Inferior parietal cortex (tissue), 1 donor: Measurements from ENCODE around the gene ZNF555.

Source experiments
- DNase-seq: peaks from one replicate; pipeline ENCODE4 v3.0.0-alpha.2; 2016; ENCODE audit errors: extremely low spot score

ZNF555 gene

GRCh38 chr19:2824129-2824528, 17.1 kb upstream of the ZNF555 start:
- no peak for DNase-seq

- no peak for DNase-seq
Observed at GRCh38 chr19:2827022-2827421, 14.3 kb upstream of the ZNF555 start.

- no peak for DNase-seq
Observed at GRCh38 chr19:2827840-2828489, 13.3 kb upstream of the ZNF555 start.

DNA sequence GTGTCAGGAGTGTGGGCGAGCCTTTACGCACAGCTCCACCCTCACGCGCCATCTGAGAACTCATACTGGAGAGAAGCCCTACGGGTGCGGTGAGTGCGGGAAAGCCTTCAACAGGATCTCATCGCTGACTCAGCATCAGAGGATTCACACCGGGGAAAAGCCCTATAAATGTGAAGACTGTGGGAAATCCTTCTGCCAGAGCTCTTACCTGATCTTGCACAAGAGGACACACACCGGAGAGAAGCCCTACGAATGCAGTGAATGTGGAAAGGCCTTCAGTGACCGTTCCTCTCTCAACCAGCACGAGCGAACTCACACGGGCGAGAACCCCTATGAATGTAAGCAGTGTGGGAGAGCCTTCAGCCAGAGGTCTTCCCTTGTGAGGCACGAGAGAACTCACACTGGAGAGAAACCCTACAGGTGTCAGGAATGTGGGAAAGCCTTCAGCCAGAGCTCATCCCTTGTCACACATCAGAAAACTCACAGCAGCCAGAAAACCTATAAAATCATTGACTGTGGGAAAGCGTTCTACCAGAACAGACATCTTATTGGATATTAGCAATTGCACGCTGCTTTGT, 6.9 kb upstream of the ZNF555 start:
- no peak for DNase-seq

- DNase-seq = no peak
Observed at GRCh38 chr19:2837430-2837829, 3.8 kb upstream of the ZNF555 start.

DNA sequence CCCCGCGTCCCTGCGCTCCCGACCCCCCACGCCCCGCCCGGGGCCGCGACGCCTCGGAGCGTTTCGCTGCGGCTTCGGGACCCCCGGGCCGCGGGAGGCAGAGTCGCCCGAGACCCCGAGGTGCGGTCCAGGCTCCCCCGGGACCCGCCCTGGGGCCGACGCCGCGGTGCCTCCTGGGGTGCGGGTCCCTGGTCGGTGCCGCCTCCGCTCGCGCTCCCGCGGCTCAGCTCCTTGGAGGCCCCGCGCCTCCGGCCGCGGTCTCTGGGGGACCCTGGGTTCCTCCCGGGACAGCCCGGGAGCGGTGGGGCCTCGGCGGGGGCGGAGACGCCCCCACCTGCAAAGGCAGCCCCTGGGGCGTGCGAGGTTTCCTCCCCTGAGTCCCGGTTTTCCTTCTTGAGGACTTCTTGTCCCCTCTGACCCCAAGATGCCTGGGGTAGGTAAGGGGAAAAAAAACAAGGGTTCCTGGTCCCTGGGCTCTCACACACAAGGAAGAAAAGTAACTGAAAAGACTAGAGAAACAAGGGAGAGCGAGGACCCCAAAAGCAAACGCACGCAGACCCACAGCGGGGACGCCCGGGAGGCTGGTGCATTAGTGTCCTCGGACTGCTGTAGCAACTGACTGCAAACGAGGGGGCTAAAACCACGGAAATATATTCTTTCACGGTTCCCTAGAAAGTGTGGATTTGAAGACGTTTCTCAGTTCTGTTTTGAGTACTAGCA, 740 bp downstream of the ZNF555 start:
- no peak for DNase-seq

DNA sequence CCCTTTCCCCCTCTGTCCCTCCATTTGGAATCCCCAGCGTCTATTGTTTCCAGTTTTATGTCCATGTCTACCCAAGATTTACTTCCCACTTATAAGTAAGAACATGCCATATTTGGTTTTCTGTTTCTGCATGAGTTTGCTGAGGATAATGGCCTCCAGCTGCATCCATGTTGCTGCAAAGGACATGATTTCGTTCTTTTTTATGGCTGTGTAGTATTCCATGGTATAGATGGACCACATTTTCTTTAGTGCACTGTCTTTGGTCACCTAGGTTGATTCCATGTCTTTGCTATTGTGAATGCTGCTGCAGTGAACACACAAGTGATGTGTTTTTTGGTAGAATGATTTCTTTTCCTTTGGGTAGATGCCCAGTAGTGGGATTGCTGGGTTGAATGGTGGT, 3.8 kb downstream of the ZNF555 start:
- no peak for DNase-seq

DNA sequence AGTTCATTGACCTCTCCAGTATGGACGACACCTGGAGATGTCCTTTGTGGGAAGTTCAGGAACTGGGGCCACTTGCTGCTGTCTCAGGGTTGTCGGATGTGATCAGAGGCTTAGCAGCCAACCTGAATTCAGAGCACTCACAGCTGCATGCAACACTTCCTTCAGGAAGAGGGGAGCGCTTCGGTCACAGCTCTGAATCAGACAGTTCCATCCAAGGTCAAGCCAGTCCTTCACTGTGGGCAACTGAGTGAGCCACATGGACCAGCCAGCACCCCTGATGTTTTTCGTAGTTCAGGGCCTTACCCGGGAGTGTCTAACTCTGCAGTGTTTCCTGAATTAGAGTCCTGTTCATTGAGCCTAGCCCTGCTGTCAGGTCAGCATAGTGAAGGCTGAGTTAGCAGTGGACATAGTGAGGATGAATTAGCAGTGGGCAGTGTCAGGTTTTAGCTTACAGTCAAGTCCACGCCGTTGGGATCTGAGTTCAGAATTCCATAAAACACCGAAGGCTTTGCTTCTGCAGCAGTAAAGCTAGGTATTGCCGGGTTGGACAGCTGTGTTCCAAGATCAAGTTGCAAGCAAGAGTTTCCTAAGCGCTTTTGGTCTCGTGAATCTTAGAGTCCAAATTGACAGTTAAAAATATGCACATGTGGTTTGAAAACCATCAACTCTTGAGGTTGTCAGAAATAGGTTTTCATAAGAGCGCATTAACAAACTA, 5.1 kb downstream of the ZNF555 start:
- DNase-seq = no peak

- no peak for DNase-seq
Observed at GRCh38 chr19:2847507-2847906, 6.2 kb downstream of the ZNF555 start.

DNA sequence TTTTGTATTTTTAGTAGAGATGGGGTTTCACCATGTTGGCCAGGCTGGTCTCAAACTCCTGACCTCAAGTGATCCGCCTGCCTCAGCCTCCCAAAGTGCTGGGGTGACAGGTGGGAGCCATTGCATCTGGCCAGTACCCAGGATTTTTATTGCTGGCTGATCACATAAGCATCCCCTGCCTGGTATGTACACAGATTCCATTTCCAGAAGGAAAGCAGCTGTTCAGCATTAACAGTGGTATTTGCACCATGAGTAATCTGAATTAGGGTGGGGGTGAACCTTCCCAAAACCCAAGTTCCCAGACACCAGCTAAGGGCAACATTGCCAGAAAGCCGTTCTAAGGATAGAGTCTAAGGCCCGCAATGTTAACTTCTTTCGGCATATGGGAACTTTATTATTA, 7.3 kb downstream of the ZNF555 start:
- no peak for DNase-seq

DNA sequence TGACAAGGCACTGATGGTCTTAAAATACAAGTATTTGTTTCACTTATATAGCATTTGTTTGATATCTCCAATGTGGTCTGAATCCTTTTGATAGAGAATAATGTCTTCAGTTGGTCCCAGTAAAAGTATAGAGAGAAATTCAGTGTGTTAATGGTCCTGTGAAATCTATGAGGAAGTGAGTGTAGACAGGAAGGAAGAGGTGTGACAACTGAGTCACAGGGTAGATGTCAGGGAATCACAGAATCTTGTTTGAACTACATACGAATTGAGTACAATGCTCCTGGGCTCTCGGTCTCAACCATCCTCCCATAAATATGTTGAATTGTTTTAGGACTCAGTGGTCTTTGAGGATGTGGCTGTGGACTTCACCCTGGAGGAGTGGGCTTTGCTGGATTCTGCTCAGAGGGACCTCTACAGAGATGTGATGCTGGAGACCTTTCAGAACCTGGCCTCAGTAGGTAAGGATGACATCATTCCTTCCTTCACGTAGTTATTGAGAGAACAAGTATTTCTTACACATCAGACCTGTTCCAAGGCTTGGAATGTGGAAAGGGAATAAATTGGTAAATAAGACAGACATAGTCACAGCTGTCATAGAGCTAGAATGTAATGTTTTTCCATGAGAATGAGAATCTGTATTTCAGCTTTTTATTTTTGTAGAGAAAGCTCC, 9.1 kb downstream of the ZNF555 start:
- no peak for DNase-seq

- DNase-seq = no peak
Observed at GRCh38 chr19:2852598-2852997, 11.3 kb downstream of the ZNF555 start.

GRCh38 chr19:2853015-2853606, 11.8 kb downstream of the ZNF555 start:
- DNase-seq = no peak

DNA sequence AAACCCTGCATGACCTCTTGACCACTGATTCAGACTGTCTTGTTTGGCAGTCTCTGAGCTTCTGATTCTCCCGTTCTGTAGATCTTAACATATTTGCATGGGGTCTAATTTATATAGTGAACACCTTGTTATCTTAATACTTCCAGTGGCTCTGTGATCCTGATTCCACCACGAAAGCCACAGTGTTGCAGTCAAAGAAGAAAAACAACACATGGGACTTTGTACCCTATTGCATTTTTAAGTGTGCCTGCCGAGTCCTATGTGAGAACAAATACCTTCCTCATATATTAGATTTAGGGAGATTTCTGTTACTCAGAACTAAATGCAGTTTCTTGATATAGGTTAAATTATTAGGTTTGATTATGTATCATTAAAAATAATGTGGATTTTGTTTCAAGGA, 13.6 kb downstream of the ZNF555 start:
- no peak for DNase-seq

- DNase-seq = no peak
Observed at GRCh38 chr19:2856457-2857050, 15.3 kb downstream of the ZNF555 start.

DNA sequence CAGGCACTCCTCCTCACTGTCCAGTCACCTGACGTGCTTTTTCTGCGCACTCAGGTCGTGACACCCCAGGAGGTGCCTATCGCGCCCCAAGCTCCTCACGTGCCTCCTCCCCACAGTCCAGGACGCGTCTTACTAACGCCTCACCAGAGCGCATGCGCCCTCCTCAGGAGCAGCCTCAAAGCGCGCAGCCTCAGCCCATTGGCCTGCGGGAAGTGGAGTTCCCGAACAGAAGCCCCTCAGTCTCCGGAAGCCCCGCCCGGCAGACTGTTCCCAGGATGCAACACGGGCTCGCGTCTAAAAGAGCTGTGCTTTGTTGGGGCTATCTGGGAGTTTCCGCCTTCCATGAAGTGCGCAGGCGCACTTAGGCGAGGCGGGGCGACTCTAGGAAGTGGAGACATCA, 17.6 kb downstream of the ZNF555 start:
- DNase-seq = no peak

DNA sequence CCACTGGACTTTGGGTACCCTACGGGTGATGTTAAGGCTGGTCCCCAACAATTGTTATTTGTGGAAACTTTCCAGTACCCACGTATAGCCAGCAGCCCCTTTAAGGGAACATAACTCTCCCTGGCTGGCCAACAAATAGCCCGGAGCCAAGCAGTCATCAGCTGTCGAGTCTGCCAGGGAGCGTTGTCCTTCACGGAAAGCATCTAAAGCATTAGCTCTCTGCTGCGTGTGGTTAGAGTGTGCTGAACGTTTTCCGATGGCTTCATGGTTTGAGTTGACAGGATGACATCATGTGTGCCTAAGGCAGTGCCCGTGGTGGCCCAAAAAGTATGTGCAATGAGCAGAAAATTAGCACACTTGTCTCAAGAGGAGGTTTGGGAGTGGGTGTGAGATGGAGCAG, 22.5 kb downstream of the ZNF555 start:
- no peak for DNase-seq

GRCh38 chr19:2865334-2866100, 24.2 kb downstream of the ZNF555 start:
- no peak for DNase-seq

- no peak for DNase-seq
Observed at GRCh38 chr19:2866495-2867024, 25.3 kb downstream of the ZNF555 start.
